Measurements from ENCODE around the gene PLEKHA1.

The PLEKHA1 gene

GRCh38 chr10:122346326-122346950, 28.1 kb upstream of the PLEKHA1 start:
- no peak for DNase-seq (ENCODE audit: low read depth in 2 of 3, low spot score in 2 of 3)

GRCh38 chr10:122347170-122347841, 27.2 kb upstream of the PLEKHA1 start:
- no peak for DNase-seq (ENCODE audit: low read depth in 2 of 3, low spot score in 2 of 3)

DNA sequence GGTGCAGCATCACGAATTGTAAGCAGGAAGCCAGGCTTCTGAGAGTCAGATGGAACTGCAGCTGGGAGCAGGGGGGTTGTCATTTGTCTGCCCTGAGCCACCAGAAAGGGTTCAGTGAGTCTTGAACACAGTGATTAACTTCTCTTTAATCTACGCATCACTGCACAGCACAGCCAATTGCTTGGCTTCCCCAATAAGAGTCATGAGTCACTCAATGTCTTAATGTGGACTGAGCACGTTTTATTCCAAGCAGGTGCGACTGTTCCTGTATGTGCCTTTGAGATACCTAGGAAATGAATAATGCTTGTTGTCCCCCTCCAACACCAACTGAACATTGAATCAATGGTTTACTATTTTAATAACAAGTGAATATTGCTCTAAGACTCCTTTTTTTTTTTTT, 26.0 kb upstream of the PLEKHA1 start:
- no peak for DNase-seq (ENCODE audit: low read depth in 2 of 3, low spot score in 2 of 3)

DNA sequence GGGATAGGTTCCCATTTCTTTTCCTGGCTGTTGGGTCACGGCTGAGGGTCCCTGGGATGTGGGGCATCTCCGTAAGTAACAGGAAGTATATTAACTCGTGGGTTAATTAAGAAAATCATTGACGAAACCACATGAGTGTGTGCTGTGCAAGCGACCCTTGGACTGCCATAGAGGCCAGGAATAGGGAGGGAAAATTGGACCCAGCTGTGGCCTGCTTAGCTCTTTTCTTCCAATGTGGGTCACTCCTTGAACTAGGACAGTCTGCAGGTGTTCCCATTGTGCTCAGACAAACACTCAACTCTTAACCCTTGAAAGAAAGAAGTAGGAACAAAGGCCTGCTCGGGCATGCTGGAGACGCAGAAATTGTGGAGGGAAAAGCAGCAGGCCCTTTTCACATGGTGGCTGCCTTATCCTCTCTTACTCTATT, 25.6 kb upstream of the PLEKHA1 start:
- DNase-seq (ENCODE audit: low read depth in 2 of 3, low spot score in 2 of 3) = no peak

GRCh38 chr10:122349758-122350369, 24.6 kb upstream of the PLEKHA1 start:
- no peak for DNase-seq (ENCODE audit: low read depth in 2 of 3, low spot score in 2 of 3)

- DNase-seq (ENCODE audit: low read depth in 2 of 3, low spot score in 2 of 3) = no peak
Measured at GRCh38 chr10:122350893-122351292, 23.6 kb upstream of the PLEKHA1 start.

GRCh38 chr10:122352817-122353525, 21.5 kb upstream of the PLEKHA1 start:
- DNase-seq (ENCODE audit: low read depth in 2 of 3, low spot score in 2 of 3) = no peak

DNA sequence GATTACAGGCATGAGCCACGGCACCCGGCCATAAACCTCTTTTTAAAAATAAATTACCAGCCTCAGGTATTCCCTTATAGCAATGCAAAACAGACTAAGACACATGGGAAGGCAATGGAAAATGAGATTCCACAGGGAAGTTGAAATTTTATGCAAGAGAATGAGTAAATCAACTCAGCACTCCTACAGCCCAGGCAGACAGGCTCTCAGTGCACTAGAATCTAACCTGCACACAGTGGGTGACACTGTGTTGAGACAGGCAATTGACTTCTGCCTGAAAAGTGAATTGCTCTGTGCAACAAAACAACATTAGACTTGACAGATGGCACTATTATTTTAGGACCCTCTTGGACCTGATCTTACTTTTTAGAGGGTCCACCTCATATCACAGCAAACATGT, 20.1 kb upstream of the PLEKHA1 start:
- DNase-seq (ENCODE audit: low read depth in 2 of 3, low spot score in 2 of 3) = no peak

GRCh38 chr10:122357685-122358084, 16.8 kb upstream of the PLEKHA1 start:
- no peak for DNase-seq (ENCODE audit: low read depth in 2 of 3, low spot score in 2 of 3)

GRCh38 chr10:122359621-122360020, 14.9 kb upstream of the PLEKHA1 start:
- no peak for DNase-seq (ENCODE audit: low read depth in 2 of 3, low spot score in 2 of 3)

- no peak for DNase-seq (ENCODE audit: low read depth in 2 of 3, low spot score in 2 of 3)
Measured at GRCh38 chr10:122361046-122361445, 13.5 kb upstream of the PLEKHA1 start.

GRCh38 chr10:122362031-122362592, 12.4 kb upstream of the PLEKHA1 start:
- DNase-seq (ENCODE audit: low read depth in 2 of 3, low spot score in 2 of 3) = no peak

DNA sequence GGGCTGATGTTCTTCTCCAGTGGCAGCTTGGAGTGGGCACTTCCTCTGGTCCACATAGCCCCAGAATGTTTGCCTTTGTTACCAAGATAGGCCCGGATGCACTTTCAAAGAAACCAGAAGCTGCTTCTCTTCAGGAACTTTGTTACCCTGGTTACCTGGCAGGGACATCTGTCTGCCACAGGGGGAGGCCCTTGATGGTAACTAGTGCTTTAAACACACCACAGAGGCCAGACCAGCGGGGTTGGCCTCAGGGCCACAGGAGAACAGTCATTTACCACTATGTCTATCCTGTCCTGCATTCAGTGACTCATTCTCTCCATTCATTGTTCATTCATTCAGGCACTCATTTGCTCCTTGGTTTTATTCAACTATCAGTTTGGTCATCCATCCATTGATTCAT, 11.9 kb upstream of the PLEKHA1 start:
- DNase-seq (ENCODE audit: low read depth in 2 of 3, low spot score in 2 of 3) = no peak

DNA sequence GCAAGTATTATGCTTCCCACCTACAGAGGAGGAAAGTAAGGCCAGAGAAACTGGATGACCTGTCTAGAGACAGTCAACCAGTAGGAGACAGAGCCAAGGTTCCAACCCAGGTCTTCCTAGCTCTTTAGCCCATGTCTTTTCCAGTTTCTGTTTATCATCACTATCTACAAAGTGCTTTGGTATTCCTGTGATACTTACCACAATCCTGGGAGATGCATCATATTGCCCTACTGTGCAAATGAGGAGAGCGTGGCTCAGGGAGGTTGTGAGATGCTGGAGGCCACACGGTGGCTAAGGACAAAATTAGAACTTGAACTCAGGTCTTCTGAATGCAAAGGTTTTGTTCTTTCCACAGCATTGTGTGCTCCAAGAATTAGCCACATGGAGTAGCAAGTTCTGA, 11.2 kb upstream of the PLEKHA1 start:
- no peak for DNase-seq (ENCODE audit: low read depth in 2 of 3, low spot score in 2 of 3)

- no peak for DNase-seq (ENCODE audit: low read depth in 2 of 3, low spot score in 2 of 3)
Measured at GRCh38 chr10:122363722-122364463, 10.6 kb upstream of the PLEKHA1 start.

DNA sequence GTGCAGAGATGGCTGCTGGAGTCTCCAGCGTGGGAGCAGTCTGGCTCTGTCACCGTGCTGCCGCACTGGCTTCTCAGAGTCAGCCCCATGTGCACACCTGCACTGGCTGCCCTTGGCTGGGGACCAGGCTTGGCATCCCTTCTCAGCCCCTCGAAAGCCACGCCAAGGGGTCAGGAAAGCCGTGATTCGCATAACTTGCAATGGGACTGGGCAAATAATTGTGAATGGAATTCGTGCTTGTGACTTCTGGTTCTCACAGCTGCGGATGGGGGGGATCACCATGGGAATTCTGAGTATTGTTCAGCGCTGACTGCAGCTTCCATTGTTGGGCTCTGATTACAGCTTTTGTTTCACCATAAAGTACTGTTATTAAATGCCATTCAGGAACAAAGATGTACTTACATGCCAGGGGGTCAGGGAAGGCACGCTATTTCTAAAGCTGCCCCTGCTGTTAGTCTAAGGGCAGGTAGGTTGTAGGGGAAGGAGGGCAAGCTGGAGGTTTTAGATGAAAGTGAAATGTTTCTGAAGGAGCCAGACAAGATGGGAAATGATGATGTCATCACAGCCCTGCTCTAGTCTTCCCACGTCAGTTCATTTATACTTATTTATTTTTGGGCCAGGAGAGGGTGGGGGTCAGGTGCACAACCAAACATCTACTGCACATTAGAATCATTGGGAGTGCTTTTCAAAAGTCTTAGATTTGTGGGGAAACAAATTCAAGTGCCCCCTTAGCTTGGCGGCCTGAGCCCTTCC, 5.8 kb upstream of the PLEKHA1 start:
- no peak for DNase-seq (ENCODE audit: low read depth in 2 of 3, low spot score in 2 of 3)

GRCh38 chr10:122373108-122373507, 1.4 kb upstream of the PLEKHA1 start:
- DNase-seq (ENCODE audit: low read depth in 2 of 3, low spot score in 2 of 3) = no peak

- DNase-seq (ENCODE audit: low read depth in 2 of 3, low spot score in 2 of 3) = no peak
Measured at GRCh38 chr10:122373721-122374120, 787 bp upstream of the PLEKHA1 start.

DNA sequence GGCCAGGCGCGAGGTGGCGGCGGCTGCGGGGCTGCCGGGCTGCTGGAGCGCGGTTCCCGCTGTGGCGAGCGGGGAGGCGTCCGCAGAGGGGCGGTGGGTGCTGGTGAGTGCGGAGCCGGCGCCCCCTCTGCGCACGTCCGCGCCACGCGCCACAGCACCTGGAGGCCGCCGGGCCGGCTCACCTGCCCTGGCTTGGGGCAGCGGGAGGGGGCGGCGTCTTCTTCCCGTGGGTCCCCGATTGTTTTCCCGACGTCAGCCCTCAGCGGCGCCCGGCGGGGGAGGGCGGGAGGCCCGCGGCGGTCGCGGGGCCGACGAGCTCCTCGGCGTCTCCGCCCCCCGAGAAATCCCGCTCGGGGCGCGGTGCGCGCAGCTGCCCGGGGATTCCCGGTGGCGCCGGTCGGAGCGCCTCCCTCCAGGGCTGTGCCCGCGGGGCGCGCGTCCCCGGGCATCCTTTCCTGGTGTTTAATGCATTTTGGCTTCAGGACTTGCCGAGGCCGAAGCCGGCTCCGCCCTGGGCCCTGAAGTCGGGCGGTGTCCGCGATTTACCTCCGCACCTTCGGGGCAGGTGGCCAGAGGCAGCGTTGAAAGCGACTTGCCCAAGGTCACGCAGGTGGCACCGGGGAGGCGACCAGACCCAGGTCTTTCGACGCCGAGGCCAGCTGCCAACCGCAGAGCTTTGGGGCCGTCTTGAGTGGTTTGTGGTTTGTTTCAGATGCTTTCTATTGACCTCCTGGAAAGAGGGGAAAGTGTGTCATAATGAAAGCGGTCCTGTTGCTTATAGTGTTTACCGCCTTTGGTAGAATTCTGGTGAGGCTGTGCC, 561 bp downstream of the PLEKHA1 start:
- DNase-seq (ENCODE audit: low read depth in 2 of 3, low spot score in 2 of 3) = peak; percentile 48 to 75 (median 69)
